Measurements from ENCODE around the gene TRMT112. TPM values are rescaled to one million over a fixed set of nuclear protein-coding genes. Genes with fewer than 3 reads are reported as not detected.
A peak's percentile ranks its signal among the peaks of the same experiment; 100 is the strongest.

Gene TRMT112
- total and polyA plus RNA-seq, 2 experiments from 2014 or later, result 210 to 292 TPM

- H3K27ac ChIP-seq, result peak overlapping the region; percentile 95
- H3K4me2 ChIP-seq, result peak overlapping the region; percentile 92
- TF ChIP-seq EZH2phosphoT487 (IDR thresholded peaks at IDR 0.05; ENCODE audit: low read depth, severe bottlenecking, unreplicated experiment), result no peak
- TF ChIP-seq CTCF (IDR thresholded peaks at IDR 0.05; ENCODE audit: poor library complexity), result no peak
- TF ChIP-seq EZH2 (IDR thresholded peaks at IDR 0.05; ENCODE audit: borderline replicate concordance), result no peak
- no peak for DNase-seq (ENCODE audit: low spot score)
- peak overlapping the region; percentile 88 for H3K4me3 ChIP-seq
- peak overlapping the region; percentile 38 for H2AFZ ChIP-seq
- H3K36me3 ChIP-seq (replicated peaks; ENCODE audit: insufficient read depth, low read depth), result no peaks in the 10 kb centered on the region
- no peaks in the 10 kb centered on the region for H4K20me1 ChIP-seq (ENCODE audit: insufficient read depth, poor library complexity, severe bottlenecking)
- no peaks in the 10 kb centered on the region for H3K9me2 ChIP-seq (replicated peaks; ENCODE audit: insufficient read depth)
- H3K4me1 ChIP-seq (ENCODE audit: insufficient read depth), result peaks cover 33% of the 10 kb centered on the region
- no peaks in the 10 kb centered on the region for H3K9me3 ChIP-seq (ENCODE audit: low read depth)
- WGBS (ENCODE audit: low lambda C conversion rate, missing lambda C conversion rate), result 35% methylated on average over 7 of the region's 7 CpGs
- H3K27me3 ChIP-seq, result no peaks in the 10 kb centered on the region
- H3K79me2 ChIP-seq, result peaks cover 13% of the 10 kb centered on the region
Observed at GRCh38 chr11:64358536-64358906, 41.2 kb upstream of the TRMT112 start.

GRCh38 chr11:64357904-64358535 lies 40.7 kb upstream of the TRMT112 start:
- peak; percentile 73 for DNase-seq (ENCODE audit: low spot score)
- peak overlapping the region; percentile 95 for H3K27ac ChIP-seq
- no peaks in the 10 kb centered on the region for H3K27me3 ChIP-seq

GRCh38 chr11:64357446-64357845 lies 40.1 kb upstream of the TRMT112 start:
- Histone ChIP-seq H3K9me3 (ENCODE audit: low read depth) (no peaks in the 10 kb centered on the region), H3K9me2 (replicated peaks; ENCODE audit: insufficient read depth) (no peaks in the 10 kb centered on the region), H3K27ac (peak overlapping the region; percentile 55), H3K4me2 (peak overlapping the region; percentile 92), H3K27me3 (no peaks in the 10 kb centered on the region), H3K79me2 (peaks cover 13% of the 10 kb centered on the region), H4K20me1 (ENCODE audit: insufficient read depth, poor library complexity, severe bottlenecking) (no peaks in the 10 kb centered on the region), H3K4me3 (no peak overlapping the region), H2AFZ (no peak overlapping the region), H3K4me1 (ENCODE audit: insufficient read depth) (peaks cover 33% of the 10 kb centered on the region), H3K36me3 (replicated peaks; ENCODE audit: insufficient read depth, low read depth) (no peaks in the 10 kb centered on the region)
- TF ChIP-seq CTCF (IDR thresholded peaks at IDR 0.05; ENCODE audit: poor library complexity) (no peak), EZH2phosphoT487 (IDR thresholded peaks at IDR 0.05; ENCODE audit: low read depth, severe bottlenecking, unreplicated experiment) (no peak), EZH2 (IDR thresholded peaks at IDR 0.05; ENCODE audit: borderline replicate concordance) (no peak)
- DNase-seq (ENCODE audit: low spot score), result no peak
- 100% methylated on average over 5 of the region's 6 CpGs for WGBS (ENCODE audit: low lambda C conversion rate, missing lambda C conversion rate)

More at GRCh38 chr11:64357904-64358535, 40.7 kb upstream of the TRMT112 start:
- Histone ChIP-seq H3K4me1 (ENCODE audit: insufficient read depth) (peaks cover 33% of the 10 kb centered on the region), H4K20me1 (ENCODE audit: insufficient read depth, poor library complexity, severe bottlenecking) (no peaks in the 10 kb centered on the region), H3K4me3 (peak overlapping the region; percentile 88), H3K4me2 (peak overlapping the region; percentile 92), H2AFZ (no peak overlapping the region), H3K9me2 (replicated peaks; ENCODE audit: insufficient read depth) (no peaks in the 10 kb centered on the region), H3K36me3 (replicated peaks; ENCODE audit: insufficient read depth, low read depth) (no peaks in the 10 kb centered on the region), H3K79me2 (peaks cover 13% of the 10 kb centered on the region), H3K9me3 (ENCODE audit: low read depth) (no peaks in the 10 kb centered on the region)
- WGBS (ENCODE audit: low lambda C conversion rate, missing lambda C conversion rate), result 65% methylated on average over 13 of the region's 13 CpGs
- TF ChIP-seq EZH2 (IDR thresholded peaks at IDR 0.05; ENCODE audit: borderline replicate concordance) (no peak), EZH2phosphoT487 (IDR thresholded peaks at IDR 0.05; ENCODE audit: low read depth, severe bottlenecking, unreplicated experiment) (no peak), CTCF (IDR thresholded peaks at IDR 0.05; ENCODE audit: poor library complexity) (no peak)
